ENCODE data around the gene GABRR3. TPM values are rescaled to one million over a fixed set of nuclear protein-coding genes. Genes with fewer than 3 reads are reported as not detected.

GABRR3 gene
- total RNA-seq, 2 donors from 2014 or later = not detected

GRCh38 chr3:97994328-97994945, 40.7 kb downstream of the GABRR3 start:
- intact Hi-C loops (cut with DNase I) = no loop called here
- no peak for DNase-seq
- no peak for ATAC-seq

- intact Hi-C loops (cut with DNase I) = no loop called here
- DNase-seq (no peak), ATAC-seq (no peak)
Measured at GRCh38 chr3:97993526-97993925, 41.6 kb downstream of the GABRR3 start.

DNA sequence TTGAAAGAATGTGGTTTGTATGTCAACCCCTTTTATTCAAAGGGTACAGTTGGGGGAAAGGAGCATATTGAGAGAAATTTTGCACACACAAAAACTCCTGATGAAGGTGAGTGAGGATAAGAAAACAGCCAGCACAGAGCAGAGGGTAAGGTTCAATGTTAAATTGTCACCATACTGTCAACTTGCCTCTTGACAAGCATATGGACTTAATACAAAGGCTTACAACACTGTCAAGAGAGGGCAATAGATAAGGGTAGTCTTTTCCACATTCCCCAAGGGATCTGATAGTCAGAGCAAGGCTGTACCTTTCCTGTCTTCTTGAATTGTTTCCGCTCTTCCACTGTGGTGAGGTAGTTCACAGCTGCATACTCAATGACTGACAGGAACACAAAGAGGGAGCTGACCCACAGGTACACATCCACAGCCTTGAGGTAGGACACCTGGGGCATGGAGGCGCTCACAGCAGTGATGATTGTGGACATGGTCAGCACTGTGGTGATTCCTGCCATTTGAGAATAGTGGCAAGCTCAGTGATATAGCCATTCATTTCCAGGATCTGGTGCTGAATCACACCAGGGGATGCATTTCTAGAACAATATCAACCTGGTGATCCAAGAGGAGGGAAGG, 42.5 kb downstream of the GABRR3 start:
- no peak for DNase-seq
- ATAC-seq = no peak
- intact Hi-C loops (cut with DNase I) = no loop called here

DNA sequence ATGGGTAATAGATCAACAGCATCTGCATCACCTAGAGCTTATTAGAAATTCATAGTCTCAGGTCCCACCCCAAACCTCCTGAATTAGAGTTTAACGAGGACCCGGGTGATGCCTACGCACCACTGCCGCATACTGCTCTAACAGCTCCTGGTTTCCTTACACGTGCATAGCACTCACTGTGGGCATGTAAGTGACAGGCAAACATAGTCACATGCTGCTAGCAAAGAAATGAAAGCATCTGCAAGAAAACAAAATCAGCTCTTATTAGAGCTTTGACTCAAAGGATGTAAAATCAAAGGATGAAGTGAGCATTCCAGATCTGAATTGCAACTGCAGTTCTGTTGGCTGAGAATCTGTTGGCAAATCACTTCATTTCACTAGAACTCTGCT, 43.8 kb downstream of the GABRR3 start:
- intact Hi-C loops (cut with DNase I) = no loop called here
- DNase-seq (no peak), ATAC-seq (no peak)

DNA sequence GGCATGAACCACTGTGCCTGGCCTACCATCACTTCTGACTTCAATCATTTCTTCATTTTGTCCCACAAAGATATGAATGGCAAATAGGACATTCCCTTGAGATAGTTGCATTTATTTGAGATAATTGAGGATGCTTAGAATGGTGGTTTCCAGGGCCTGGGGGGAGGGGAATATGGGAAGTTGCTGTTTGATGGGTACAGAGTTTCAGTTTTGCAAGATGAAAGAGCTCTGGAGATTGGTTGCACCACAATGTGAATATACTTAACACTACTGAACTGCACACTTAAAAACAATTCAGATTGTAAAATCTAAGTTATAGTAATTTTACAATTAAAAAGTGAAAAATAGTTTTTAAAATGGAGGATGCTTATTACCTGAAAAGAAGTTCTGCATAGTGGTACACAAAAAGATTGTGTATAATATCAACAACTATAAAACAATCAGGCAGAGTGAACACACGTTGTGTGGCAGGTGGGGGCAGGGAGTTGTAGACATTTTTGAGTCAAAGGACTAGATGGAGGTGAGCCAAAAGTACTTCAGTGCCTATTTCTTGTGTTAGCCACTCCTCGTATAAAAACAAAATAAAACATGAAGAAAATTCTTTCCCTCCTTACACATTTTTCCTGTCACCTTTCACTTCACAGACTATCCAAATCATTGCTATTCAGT, 44.4 kb downstream of the GABRR3 start:
- ATAC-seq (no peak), DNase-seq (no peak)
- intact Hi-C loops (cut with DNase I) = no loop called here

DNA sequence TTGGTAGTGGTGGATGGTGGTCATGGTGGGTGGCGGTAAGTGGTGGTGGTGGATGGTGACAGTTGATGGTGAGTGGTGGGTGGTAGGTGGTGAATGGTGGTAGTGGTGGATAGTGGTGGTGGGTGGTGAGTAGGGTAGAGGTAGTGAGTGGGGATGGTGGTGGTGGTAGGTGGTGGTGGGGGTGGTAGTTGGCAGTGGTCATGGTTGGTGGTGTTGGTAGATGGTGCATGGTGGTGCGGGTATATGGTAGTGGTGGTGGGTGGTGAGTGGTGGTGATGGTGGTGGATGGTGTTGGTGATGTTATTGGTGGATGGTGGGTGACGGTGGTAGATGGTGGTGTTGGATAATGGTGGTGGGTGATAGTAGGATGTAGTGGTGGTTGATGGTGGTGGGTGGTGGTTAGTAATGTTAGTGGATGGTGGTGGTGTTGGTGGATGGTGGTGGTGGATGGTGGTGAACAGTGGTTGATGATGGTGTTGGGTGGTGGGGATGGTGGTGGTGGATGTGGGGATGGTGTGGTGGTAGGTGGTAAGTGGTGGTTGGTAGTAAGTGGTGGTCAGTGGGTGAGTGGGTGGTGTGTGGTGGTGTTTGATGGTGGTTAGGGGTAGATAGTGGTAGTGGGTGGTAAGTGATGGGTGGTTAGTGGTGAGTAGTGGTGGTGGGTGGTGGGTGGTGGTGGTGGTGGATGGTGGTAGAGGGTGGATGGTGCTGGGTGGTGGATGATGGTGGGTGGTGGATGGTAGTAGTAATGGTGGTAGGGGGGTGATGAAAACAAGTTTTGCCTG, 46.1 kb downstream of the GABRR3 start:
- ATAC-seq = no peak
- no peak for DNase-seq
- intact Hi-C loops (cut with DNase I) = no loop called here

GRCh38 chr3:97987306-97987705, 47.8 kb downstream of the GABRR3 start:
- DNase-seq = no peak
- intact Hi-C loops (cut with DNase I) = no loop called here
- no peak for ATAC-seq

DNA sequence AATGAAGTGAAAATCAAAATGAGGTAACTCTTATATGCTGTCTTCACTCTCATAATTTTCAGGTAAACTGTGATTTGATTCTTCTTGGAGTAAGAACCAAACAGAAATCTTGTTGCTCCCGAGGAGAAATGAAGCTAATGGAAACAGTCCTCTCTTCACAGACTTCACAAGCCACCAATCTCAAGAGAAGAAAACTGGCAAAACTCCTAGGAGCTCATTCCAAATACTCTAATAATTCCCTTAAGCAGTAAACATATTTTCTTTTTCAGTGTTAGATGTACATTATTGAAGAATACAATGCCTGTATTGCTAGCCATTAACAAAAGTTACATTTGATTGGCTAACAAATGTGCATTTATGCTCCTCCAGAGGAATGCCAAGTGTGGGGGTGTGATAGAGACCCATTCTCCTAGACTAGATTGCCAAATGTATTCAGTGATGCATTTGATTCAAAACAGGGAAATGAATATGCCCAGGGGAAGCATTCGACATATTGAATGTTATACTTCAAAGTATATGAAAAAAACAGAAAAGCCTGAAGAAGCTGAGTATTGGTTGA, 51.1 kb downstream of the GABRR3 start:
- ATAC-seq (no peak), DNase-seq (no peak)
- intact Hi-C loops (cut with DNase I) = no loop called here

DNA sequence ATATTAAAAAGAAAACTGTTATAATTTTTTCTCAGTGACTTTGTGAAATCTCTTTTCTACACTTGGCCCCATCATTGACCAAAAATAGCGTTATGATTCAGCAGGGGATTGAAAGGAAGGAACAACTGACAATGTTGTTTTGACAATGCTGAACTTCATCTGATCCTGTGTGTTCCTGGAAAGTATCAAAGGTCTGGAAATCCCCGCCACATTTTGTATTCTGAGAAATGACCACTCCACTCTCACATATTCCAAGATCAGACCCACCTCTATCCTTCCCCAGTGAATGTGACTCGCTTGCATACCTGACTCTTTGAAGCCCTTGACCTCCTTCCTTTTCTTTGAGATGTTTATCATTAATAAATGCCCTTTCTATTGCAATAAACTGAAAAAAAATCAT, 53.2 kb downstream of the GABRR3 start:
- ATAC-seq = peak in 1 of 2 donors; percentile 35
- intact Hi-C loops (cut with DNase I) = no loop called here
- no peak for DNase-seq

DNA sequence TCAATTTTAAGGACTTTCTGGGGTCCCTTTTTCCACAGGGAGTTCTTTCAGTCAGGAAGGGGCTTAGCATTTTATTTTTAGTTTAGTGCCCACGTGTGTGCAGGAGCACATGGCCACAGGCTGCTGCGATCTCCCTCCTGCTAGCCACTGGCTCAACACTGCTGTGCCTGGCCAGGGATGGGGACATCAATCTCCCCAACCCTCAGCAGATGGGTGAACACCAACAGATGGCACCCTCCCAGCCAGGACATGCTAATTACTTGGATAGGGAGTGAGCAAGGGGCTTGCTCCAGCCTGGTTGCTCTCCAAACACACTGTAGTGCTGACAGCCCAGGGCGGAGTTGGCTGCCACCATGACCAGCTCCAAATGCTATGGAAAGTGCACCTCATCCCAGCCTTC, 55.5 kb downstream of the GABRR3 start:
- DNase-seq (no peak), ATAC-seq (peak; percentile 53 to 80)
- intact Hi-C loops (cut with DNase I) = no loop called here

GRCh38 chr3:97975466-97975865, 59.6 kb downstream of the GABRR3 start:
- ATAC-seq (no peak), DNase-seq (no peak)
- intact Hi-C loops (cut with DNase I) = no loop called here

- ATAC-seq (no peak), DNase-seq (no peak)
- intact Hi-C loops (cut with DNase I) = no loop called here
Measured at GRCh38 chr3:97974996-97975395, 60.1 kb downstream of the GABRR3 start.

DNA sequence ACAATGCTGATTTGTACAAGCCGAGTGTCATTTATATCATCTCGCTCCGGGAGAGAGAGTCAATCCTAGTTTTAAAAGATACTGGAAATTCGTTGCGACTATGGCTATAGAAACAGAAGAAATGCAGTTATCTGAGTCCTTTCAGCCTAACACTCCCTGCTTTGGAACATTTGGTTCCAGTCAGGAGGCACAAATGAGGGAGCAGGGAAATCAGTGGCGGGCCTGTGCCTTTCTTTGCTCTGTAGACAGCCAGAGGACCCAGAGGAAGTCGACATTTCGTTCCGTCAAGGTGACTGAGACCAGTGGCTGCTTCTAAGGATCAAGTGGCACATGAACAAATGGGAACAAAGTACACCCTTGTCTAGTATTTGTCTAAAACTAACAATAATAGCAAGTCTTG, 62.1 kb downstream of the GABRR3 start:
- intact Hi-C loops (cut with DNase I) = loop anchor here in 1 of 2 donors (2.0 kb wide), 1 partner anchor 150 kb away; the partner anchor contains the start of gene CRYBG3
- ATAC-seq (no peak), DNase-seq (no peak)

DNA sequence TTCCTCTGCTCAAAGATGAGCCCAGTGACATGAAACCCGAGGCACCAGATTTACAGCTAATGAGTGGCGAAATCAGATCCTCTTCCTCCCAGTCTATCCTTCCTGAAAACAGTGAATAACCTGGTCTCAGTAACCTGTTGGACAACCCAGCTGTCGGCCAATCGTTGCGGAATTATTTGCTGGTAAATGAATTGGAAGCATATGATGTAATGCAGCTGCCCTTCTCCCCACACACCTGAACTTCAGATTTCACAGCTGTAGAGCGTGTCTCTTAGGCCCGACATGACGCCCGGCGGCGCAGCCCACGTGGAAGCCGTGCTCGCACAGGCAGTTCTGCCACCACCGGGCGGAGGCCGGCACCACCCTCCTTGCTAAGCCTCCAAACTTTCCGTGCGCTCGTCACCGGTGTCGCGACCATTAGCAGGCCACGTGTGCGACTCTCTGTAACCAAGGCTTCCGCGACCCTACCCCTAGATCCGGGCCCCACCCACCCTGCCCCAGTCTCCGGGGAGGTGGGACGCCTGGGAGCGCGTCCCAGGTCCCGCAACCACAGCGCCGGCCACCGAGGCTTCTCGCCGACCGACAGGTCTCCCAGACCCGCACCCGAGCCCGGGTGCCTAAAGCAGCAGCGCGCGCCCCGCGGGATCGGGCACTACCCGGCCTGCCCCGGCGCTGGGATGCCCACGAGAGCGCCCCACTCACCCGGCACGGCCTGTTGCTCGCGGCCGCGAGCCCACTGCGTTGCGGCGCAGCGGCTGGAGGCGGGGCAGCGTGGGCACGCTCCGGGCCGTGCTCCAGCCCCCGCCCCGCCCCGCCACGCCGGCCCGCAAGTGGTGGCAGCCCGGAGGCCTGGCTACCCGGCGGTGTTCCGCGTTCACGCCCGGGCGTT, 63.2 kb downstream of the GABRR3 start, which contains the start of gene RIOX2:
Gene RIOX2 (minus strand): TSS at position 753 of the 889 bp plus-strand sequence. CDS start 4,838 bp downstream, outside the sequence.
- ATAC-seq (peak; percentile 98 to 99), DNase-seq (peak; percentile 83)
- intact Hi-C loops (cut with DNase I) = loop anchor here in 1 of 2 donors (2.0 kb wide), 1 partner anchor 149 kb away; the partner anchor contains the start of gene CRYBG3

GRCh38 chr3:97970956-97971620, 64.0 kb downstream of the GABRR3 start:
- intact Hi-C loops (cut with DNase I) = no loop called here
- DNase-seq = no peak
- no peak for ATAC-seq

- ATAC-seq (no peak), DNase-seq (no peak)
- intact Hi-C loops (cut with DNase I) = no loop called here
Measured at GRCh38 chr3:97970156-97970555, 65.0 kb downstream of the GABRR3 start.

- ATAC-seq (no peak), DNase-seq (no peak)
- intact Hi-C loops (cut with DNase I) = loop anchor here in 1 of 2 donors (5.0 kb wide), 1 partner anchor 53 kb away; no protein-coding TSS in a partner anchor
Measured at GRCh38 chr3:97969541-97969940, 65.6 kb downstream of the GABRR3 start.

GRCh38 chr3:97968376-97968775, 66.7 kb downstream of the GABRR3 start:
- ATAC-seq (no peak), DNase-seq (no peak)
- intact Hi-C loops (cut with DNase I) = loop anchor here in 1 of 2 donors (5.0 kb wide), 1 partner anchor 54 kb away; no protein-coding TSS in a partner anchor
